ENCODE measurements around the gene IFT80.

Gene IFT80

GRCh38 chr3:160400702-160401150 is 1.7 kb upstream of the IFT80 start:
- no peaks in the 10 kb centered on the region for H3K9me3 ChIP-seq (ENCODE audit: control insufficient read depth, insufficient read depth, low read depth, low read length)
- H3K27ac ChIP-seq (ENCODE audit: low read depth, low read length): peak overlapping the region; percentile 44; the same call in 1 of the 2 replicates
- peak overlapping the region; percentile 91 for H3K4me3 ChIP-seq (ENCODE audit: low read depth, low read length)
- H3K27me3 ChIP-seq (ENCODE audit: control insufficient read depth, insufficient read depth, low read length): no peaks in the 10 kb centered on the region
- peaks cover 33% of the 10 kb centered on the region for H3K36me3 ChIP-seq (ENCODE audit: control insufficient read depth, insufficient read depth, low read length)
- H3K4me1 ChIP-seq (ENCODE audit: control insufficient read depth, insufficient read depth, low read length): peaks cover 8% of the 10 kb centered on the region; the same call in 1 of the 2 replicates
- H3K9ac ChIP-seq (ENCODE audit: low read length): peak overlapping the region; percentile 98

- Histone ChIP-seq H3K27me3 (ENCODE audit: control insufficient read depth, insufficient read depth, low read length) (no peaks in the 10 kb centered on the region), H3K9ac (ENCODE audit: low read length) (peak overlapping the region; percentile 98), H3K27ac (ENCODE audit: low read depth, low read length) (peak overlapping the region; percentile 67), H3K9me3 (ENCODE audit: control insufficient read depth, insufficient read depth, low read depth, low read length) (no peaks in the 10 kb centered on the region), H3K4me3 (ENCODE audit: low read depth, low read length) (peak overlapping the region; percentile 91), H3K36me3 (ENCODE audit: control insufficient read depth, insufficient read depth, low read length) (peaks cover 28% of the 10 kb centered on the region), H3K4me1 (ENCODE audit: control insufficient read depth, insufficient read depth, low read length) (peaks cover 8% of the 10 kb centered on the region; the same call in 1 of the 2 replicates)
Observed at GRCh38 chr3:160400030-160400701, 1.1 kb upstream of the IFT80 start.

- peak overlapping the region; percentile 91 for H3K4me3 ChIP-seq (ENCODE audit: low read depth, low read length)
- H3K4me1 ChIP-seq (ENCODE audit: control insufficient read depth, insufficient read depth, low read length): peaks cover 8% of the 10 kb centered on the region; the same call in 1 of the 2 replicates
- peak overlapping the region; percentile 98 for H3K9ac ChIP-seq (ENCODE audit: low read length)
- no peaks in the 10 kb centered on the region for H3K27me3 ChIP-seq (ENCODE audit: control insufficient read depth, insufficient read depth, low read length)
- no peaks in the 10 kb centered on the region for H3K9me3 ChIP-seq (ENCODE audit: control insufficient read depth, insufficient read depth, low read depth, low read length)
- H3K27ac ChIP-seq (ENCODE audit: low read depth, low read length): peak overlapping the region; percentile 67
- H3K36me3 ChIP-seq (ENCODE audit: control insufficient read depth, insufficient read depth, low read length): peaks cover 16% of the 10 kb centered on the region; the same call in 1 of the 2 replicates
Observed at GRCh38 chr3:160398820-160399124, 253 bp downstream of the IFT80 start.

- Histone ChIP-seq H3K27ac (ENCODE audit: low read depth, low read length) (no peak overlapping the region), H3K4me3 (ENCODE audit: low read depth, low read length) (no peak overlapping the region), H3K4me1 (ENCODE audit: control insufficient read depth, insufficient read depth, low read length) (no peaks in the 10 kb centered on the region), H3K9me3 (ENCODE audit: control insufficient read depth, insufficient read depth, low read depth, low read length) (no peaks in the 10 kb centered on the region), H3K27me3 (ENCODE audit: control insufficient read depth, insufficient read depth, low read length) (no peaks in the 10 kb centered on the region), H3K9ac (ENCODE audit: low read length) (no peak overlapping the region), H3K36me3 (ENCODE audit: control insufficient read depth, insufficient read depth, low read length) (peaks cover 4% of the 10 kb centered on the region; the same call in 1 of the 2 replicates)
Observed at GRCh38 chr3:160395297-160395696, 3.7 kb downstream of the IFT80 start.

- H3K4me1 ChIP-seq (ENCODE audit: control insufficient read depth, insufficient read depth, low read length): no peaks in the 10 kb centered on the region
- H3K27ac ChIP-seq (ENCODE audit: low read depth, low read length): no peak overlapping the region
- H3K9me3 ChIP-seq (ENCODE audit: control insufficient read depth, insufficient read depth, low read depth, low read length): no peaks in the 10 kb centered on the region
- no peak overlapping the region for H3K4me3 ChIP-seq (ENCODE audit: low read depth, low read length)
- no peaks in the 10 kb centered on the region for H3K27me3 ChIP-seq (ENCODE audit: control insufficient read depth, insufficient read depth, low read length)
- no peaks in the 10 kb centered on the region for H3K36me3 ChIP-seq (ENCODE audit: control insufficient read depth, insufficient read depth, low read length)
- H3K9ac ChIP-seq (ENCODE audit: low read length): no peak overlapping the region
Observed at GRCh38 chr3:160394009-160394392, 5.0 kb downstream of the IFT80 start.

- Histone ChIP-seq H3K9ac (ENCODE audit: low read length) (no peak overlapping the region), H3K27me3 (ENCODE audit: control insufficient read depth, insufficient read depth, low read length) (no peaks in the 10 kb centered on the region)
Observed at GRCh38 chr3:160393346-160394008, 5.5 kb downstream of the IFT80 start.

GRCh38 chr3:160392798-160393197 is 6.2 kb downstream of the IFT80 start:
- Histone ChIP-seq H3K27me3 (ENCODE audit: control insufficient read depth, insufficient read depth, low read length) (no peaks in the 10 kb centered on the region), H3K9me3 (ENCODE audit: control insufficient read depth, insufficient read depth, low read depth, low read length) (no peaks in the 10 kb centered on the region), H3K4me3 (ENCODE audit: low read depth, low read length) (no peak overlapping the region), H3K9ac (ENCODE audit: low read length) (no peak overlapping the region), H3K27ac (ENCODE audit: low read depth, low read length) (no peak overlapping the region), H3K36me3 (ENCODE audit: control insufficient read depth, insufficient read depth, low read length) (no peaks in the 10 kb centered on the region), H3K4me1 (ENCODE audit: control insufficient read depth, insufficient read depth, low read length) (no peaks in the 10 kb centered on the region)

More at GRCh38 chr3:160393346-160394008, 5.5 kb downstream of the IFT80 start:
- Histone ChIP-seq H3K27ac (ENCODE audit: low read depth, low read length) (no peak overlapping the region), H3K4me3 (ENCODE audit: low read depth, low read length) (no peak overlapping the region), H3K4me1 (ENCODE audit: control insufficient read depth, insufficient read depth, low read length) (no peaks in the 10 kb centered on the region), H3K36me3 (ENCODE audit: control insufficient read depth, insufficient read depth, low read length) (no peaks in the 10 kb centered on the region), H3K9me3 (ENCODE audit: control insufficient read depth, insufficient read depth, low read depth, low read length) (no peaks in the 10 kb centered on the region)

GRCh38 chr3:160390565-160391138 is 8.4 kb downstream of the IFT80 start:
- Histone ChIP-seq H3K36me3 (ENCODE audit: control insufficient read depth, insufficient read depth, low read length) (no peaks in the 10 kb centered on the region), H3K4me3 (ENCODE audit: low read depth, low read length) (no peak overlapping the region), H3K9ac (ENCODE audit: low read length) (no peak overlapping the region), H3K4me1 (ENCODE audit: control insufficient read depth, insufficient read depth, low read length) (no peaks in the 10 kb centered on the region), H3K27me3 (ENCODE audit: control insufficient read depth, insufficient read depth, low read length) (no peaks in the 10 kb centered on the region), H3K9me3 (ENCODE audit: control insufficient read depth, insufficient read depth, low read depth, low read length) (no peaks in the 10 kb centered on the region), H3K27ac (ENCODE audit: low read depth, low read length) (no peak overlapping the region)

GRCh38 chr3:160384639-160385318 is 14.2 kb downstream of the IFT80 start:
- Histone ChIP-seq H3K4me3 (ENCODE audit: low read depth, low read length) (no peak overlapping the region), H3K36me3 (ENCODE audit: control insufficient read depth, insufficient read depth, low read length) (no peaks in the 10 kb centered on the region), H3K27ac (ENCODE audit: low read depth, low read length) (no peak overlapping the region), H3K9ac (ENCODE audit: low read length) (no peak overlapping the region), H3K4me1 (ENCODE audit: control insufficient read depth, insufficient read depth, low read length) (peaks cover 19% of the 10 kb centered on the region), H3K9me3 (ENCODE audit: control insufficient read depth, insufficient read depth, low read depth, low read length) (no peaks in the 10 kb centered on the region), H3K27me3 (ENCODE audit: control insufficient read depth, insufficient read depth, low read length) (no peaks in the 10 kb centered on the region)

GRCh38 chr3:160381470-160381869 is 17.6 kb downstream of the IFT80 start:
- Histone ChIP-seq H3K4me1 (ENCODE audit: control insufficient read depth, insufficient read depth, low read length) (peaks cover 31% of the 10 kb centered on the region), H3K27ac (ENCODE audit: low read depth, low read length) (no peak overlapping the region), H3K9me3 (ENCODE audit: control insufficient read depth, insufficient read depth, low read depth, low read length) (no peaks in the 10 kb centered on the region), H3K27me3 (ENCODE audit: control insufficient read depth, insufficient read depth, low read length) (no peaks in the 10 kb centered on the region), H3K36me3 (ENCODE audit: control insufficient read depth, insufficient read depth, low read length) (no peaks in the 10 kb centered on the region), H3K9ac (ENCODE audit: low read length) (no peak overlapping the region), H3K4me3 (ENCODE audit: low read depth, low read length) (no peak overlapping the region)

All from HUES6 (cell line).